HUES48 (cell line): Measurements from ENCODE around the gene IRAK3.

Experiments used
- H3K27ac ChIP-seq: one replicate; pipeline ENCODE4 v1.7.0; 2013; ENCODE audit warnings: low read depth, low read length, inconsistent platforms
- H3K27me3 ChIP-seq: 2 replicates; pipeline ENCODE4 v1.6.1; 2013; ENCODE audit warnings: mild to moderate bottlenecking, low read length; ENCODE audit not compliant: control insufficient read depth, insufficient read depth
- H3K36me3 ChIP-seq: 2 replicates; pipeline ENCODE4 v1.6.1; 2013; ENCODE audit warnings: low read length; ENCODE audit not compliant: control insufficient read depth, insufficient read depth
- H3K4me1 ChIP-seq: 2 replicates; pipeline ENCODE4 v1.6.1; 2013; ENCODE audit warnings: mild to moderate bottlenecking, low read length; ENCODE audit not compliant: control insufficient read depth, insufficient read depth
- H3K4me3 ChIP-seq: 2 replicates; pipeline ENCODE4 v1.5.1; 2013; ENCODE audit warnings: mild to moderate bottlenecking, low read depth, low read length
- H3K9ac ChIP-seq: 2 replicates; pipeline ENCODE4 v1.6.1; 2013; ENCODE audit warnings: mild to moderate bottlenecking, low read depth, low read length, moderate library complexity
- H3K9me3 ChIP-seq: 2 replicates; pipeline ENCODE4 v1.6.1; 2013; ENCODE audit warnings: low read length; ENCODE audit not compliant: control insufficient read depth, insufficient read depth

The IRAK3 gene

DNA sequence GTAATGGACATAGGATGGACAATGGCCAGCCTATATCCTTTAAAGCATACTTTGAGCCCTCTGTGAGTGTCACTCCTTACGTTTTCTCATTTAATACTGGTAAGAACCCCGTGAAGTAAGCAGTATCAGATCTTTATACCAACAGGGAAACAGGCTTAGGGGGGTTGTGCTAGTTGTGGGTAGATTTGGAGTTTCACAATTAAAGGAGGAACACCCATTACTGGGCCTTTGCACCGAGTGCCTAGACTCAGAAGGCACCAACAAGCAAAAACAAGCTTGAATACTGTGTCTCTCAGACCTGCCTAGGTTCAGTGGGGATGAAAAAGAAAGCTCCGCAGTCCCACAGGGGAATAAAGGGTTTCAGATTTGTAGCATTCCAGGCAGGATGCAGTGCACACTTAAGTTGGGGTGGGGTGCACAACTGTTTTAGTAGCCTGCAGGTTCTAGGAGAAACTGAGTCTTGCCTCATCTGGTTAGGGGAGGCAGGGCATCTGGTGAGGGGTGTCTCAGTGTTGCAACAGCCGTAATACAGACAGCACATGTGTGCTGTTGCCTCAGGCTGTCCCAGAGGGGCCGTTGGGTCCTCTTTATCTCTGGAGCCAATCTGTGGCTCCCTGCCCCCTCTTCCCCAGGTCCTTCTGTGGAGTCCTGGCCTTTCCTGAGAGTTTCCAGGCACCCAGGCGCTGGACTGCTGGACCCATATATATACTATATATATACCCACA is 51.2 kb downstream of the IRAK3 start:
- Histone ChIP-seq H3K36me3 (no peaks in the 10 kb centered on the region), H3K4me1 (peaks cover 23% of the 10 kb centered on the region), H3K27me3 (peaks cover 11% of the 10 kb centered on the region; the same call in 1 of the 2 replicates), H3K9ac (no peak overlapping the region), H3K9me3 (no peaks in the 10 kb centered on the region), H3K27ac (no peak overlapping the region), H3K4me3 (no peak overlapping the region)

DNA sequence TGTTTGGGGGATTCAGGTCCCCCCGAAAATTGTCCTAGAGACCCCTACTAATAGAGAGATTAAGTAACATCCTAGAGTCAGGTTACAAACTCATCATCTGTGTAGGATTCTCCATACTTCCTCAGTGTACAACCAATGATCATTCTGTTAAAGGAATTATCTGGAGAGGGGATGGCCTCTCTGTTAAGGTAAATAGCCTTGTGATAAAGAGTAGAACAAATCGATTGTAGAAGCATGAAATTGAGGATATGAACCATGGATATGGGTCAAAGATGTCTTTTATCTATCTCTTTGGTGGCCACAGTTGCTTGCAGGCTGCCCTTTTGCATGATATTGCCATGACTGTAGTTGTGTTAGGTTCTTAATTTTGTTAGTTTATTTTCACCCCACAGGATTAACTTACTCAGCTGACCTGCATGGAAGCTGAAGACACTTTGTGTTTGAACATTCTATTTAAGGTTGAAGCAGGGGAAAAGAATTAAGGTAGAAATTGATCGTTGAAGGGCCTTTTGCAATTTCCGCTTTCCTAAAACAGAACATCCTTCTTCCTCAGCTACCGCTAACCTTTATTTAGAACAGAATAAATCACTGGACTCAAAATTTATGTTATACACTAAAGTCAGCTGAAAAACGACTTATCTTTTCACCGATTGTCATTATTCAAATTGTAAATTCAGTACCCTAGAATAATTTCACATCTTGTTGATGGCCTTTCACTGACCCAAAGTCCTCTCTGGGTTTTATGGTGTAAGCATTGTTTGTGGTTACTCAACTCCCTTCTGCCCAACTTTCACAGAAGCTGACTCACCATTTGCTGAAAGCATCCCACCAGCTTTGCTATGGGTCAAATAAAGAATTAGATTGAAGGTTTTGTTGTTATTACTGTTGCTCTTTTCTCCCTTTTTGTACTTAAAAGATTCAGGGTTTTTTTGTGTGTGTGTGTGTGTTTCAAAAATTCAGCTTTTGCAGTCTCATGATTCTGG is 52.3 kb downstream of the IRAK3 start:
- no peak overlapping the region for H3K9ac ChIP-seq
- H3K27ac ChIP-seq = no peak overlapping the region
- H3K4me3 ChIP-seq = no peak overlapping the region
- peaks cover 19% of the 10 kb centered on the region for H3K4me1 ChIP-seq
- peaks cover 4% of the 10 kb centered on the region; the same call in 1 of the 2 replicates for H3K27me3 ChIP-seq
- H3K36me3 ChIP-seq = no peaks in the 10 kb centered on the region
- no peaks in the 10 kb centered on the region for H3K9me3 ChIP-seq

DNA sequence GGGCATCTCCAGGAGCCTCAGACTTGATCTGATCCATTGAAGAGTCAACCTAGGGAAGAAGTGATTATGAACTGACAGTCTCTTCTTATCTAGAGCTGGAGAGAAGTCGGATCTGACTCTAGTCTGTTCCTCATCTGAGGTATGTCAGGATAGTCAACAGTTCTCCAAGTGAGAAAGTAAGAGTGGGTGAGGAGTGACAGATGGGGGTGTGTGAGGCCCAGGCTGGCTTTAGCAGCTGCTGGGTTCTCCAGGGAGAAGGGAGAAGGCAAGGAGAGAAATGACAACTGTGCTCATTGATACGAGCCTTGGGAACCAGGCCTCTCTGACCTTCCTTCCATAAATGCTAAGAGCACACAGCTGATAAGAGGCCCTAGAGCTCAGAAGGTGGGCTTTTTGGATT is 53.3 kb downstream of the IRAK3 start:
- H3K36me3 ChIP-seq = no peaks in the 10 kb centered on the region
- no peak overlapping the region for H3K4me3 ChIP-seq
- H3K9me3 ChIP-seq = no peaks in the 10 kb centered on the region
- H3K27ac ChIP-seq = no peak overlapping the region
- no peaks in the 10 kb centered on the region for H3K27me3 ChIP-seq
- no peak overlapping the region for H3K9ac ChIP-seq
- H3K4me1 ChIP-seq = peaks cover 19% of the 10 kb centered on the region

DNA sequence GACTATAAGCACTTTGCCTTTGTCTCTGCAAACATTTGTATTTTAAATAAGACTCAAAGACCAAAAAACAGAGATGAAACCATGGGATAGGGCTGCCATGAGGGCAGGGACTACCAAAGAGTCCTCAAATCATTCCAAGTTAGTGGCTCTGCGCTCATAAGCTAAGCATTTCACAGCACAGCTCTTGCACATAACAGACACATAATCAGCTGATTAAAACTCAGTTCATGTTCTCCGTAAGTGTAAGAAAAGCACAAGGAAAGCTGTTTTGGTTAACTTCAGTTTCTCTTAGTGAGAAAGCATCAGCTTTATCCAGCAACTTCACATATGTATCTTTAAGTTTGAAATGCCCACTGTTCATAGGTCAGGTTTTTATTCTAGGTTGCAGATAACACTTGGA is 54.9 kb downstream of the IRAK3 start:
- H3K4me3 ChIP-seq = no peak overlapping the region
- H3K27ac ChIP-seq = no peak overlapping the region
- no peak overlapping the region for H3K9ac ChIP-seq
- H3K27me3 ChIP-seq = no peaks in the 10 kb centered on the region
- no peaks in the 10 kb centered on the region for H3K36me3 ChIP-seq
- H3K9me3 ChIP-seq = no peaks in the 10 kb centered on the region
- H3K4me1 ChIP-seq = peaks cover 14% of the 10 kb centered on the region

DNA sequence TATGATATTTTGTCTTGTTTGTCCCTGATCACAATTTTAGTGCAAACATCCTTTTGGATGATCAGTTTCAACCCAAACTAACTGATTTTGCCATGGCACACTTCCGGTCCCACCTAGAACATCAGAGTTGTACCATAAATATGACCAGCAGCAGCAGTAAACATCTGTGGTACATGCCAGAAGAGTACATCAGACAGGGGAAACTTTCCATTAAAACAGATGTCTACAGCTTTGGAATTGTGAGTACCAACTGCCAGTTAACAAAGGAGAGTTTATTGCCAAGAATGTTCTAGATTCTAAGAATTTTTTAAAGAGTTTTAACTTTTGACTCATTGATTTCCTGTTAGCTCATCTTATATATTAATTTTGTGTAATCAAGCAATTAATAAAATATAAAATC is 55.4 kb downstream of the IRAK3 start:
- no peaks in the 10 kb centered on the region for H3K36me3 ChIP-seq
- H3K27ac ChIP-seq = no peak overlapping the region
- no peaks in the 10 kb centered on the region for H3K9me3 ChIP-seq
- H3K4me3 ChIP-seq = no peak overlapping the region
- H3K9ac ChIP-seq = no peak overlapping the region
- no peaks in the 10 kb centered on the region for H3K27me3 ChIP-seq
- H3K4me1 ChIP-seq = peaks cover 8% of the 10 kb centered on the region

DNA sequence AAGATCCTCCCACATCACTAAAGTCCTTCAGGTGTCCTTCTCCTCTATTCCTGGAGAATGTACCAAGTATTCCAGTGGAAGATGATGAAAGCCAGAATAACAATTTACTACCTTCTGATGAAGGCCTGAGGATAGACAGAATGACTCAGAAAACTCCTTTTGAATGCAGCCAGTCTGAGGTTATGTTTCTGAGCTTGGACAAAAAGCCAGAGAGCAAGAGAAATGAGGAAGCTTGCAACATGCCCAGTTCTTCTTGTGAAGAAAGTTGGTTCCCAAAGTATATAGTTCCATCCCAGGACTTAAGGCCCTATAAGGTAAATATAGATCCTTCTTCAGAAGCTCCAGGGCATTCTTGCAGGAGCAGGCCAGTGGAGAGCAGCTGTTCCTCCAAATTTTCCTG is 58.7 kb downstream of the IRAK3 start:
- no peaks in the 10 kb centered on the region for H3K36me3 ChIP-seq
- H3K4me3 ChIP-seq = no peak overlapping the region
- H3K9ac ChIP-seq = no peak overlapping the region
- no peak overlapping the region for H3K27ac ChIP-seq
- H3K27me3 ChIP-seq = no peaks in the 10 kb centered on the region
- H3K4me1 ChIP-seq = no peaks in the 10 kb centered on the region
- H3K9me3 ChIP-seq = no peaks in the 10 kb centered on the region

DNA sequence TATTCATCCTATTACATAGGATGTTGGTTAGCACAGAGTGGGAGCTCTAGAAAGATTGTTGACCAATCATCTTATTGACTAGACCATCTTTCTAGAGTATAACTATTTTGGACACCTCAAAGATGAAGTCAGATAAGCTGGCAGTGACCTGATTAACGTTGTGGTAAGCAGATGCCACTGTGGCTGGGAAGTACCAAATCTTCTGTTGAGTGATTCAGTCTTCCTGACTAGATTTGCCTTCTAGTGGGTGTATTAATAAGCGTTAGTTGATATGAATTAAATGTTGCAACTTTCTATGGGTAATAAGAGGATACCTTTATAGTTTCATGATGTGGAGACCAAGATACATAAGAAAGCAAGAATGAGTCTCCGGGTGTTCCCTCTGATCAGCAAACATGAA is 62.0 kb downstream of the IRAK3 start:
- H3K9ac ChIP-seq = no peak overlapping the region
- no peaks in the 10 kb centered on the region for H3K4me1 ChIP-seq
- no peak overlapping the region for H3K4me3 ChIP-seq
- H3K9me3 ChIP-seq = no peaks in the 10 kb centered on the region
- H3K36me3 ChIP-seq = no peaks in the 10 kb centered on the region
- no peak overlapping the region for H3K27ac ChIP-seq
- H3K27me3 ChIP-seq = no peaks in the 10 kb centered on the region

DNA sequence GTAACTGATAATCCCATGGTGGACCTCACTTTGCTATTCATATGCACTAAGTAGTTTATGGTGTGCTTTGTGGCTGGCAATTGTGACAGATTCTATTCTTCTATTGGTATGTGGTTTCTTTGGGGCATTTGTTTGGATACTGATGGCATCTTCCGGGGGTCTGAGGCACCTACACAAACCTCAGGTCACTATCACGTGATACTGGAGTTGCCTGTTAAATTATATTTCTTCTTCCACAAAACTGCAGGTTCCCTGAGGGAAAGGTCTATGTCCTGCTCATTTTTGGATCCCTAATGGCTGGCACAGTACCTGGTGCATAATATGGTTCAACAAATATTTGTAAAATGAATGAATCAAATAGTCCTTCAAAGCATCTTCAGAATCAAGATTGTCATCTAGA is 63.8 kb downstream of the IRAK3 start:
- Histone ChIP-seq H3K36me3 (no peaks in the 10 kb centered on the region), H3K9ac (no peak overlapping the region), H3K9me3 (no peaks in the 10 kb centered on the region), H3K4me1 (0 out of 2 replicates have a peak, but pooled peaks cover 4% of the 10 kb centered on the region), H3K27me3 (no peaks in the 10 kb centered on the region), H3K27ac (no peak overlapping the region), H3K4me3 (no peak overlapping the region)

DNA sequence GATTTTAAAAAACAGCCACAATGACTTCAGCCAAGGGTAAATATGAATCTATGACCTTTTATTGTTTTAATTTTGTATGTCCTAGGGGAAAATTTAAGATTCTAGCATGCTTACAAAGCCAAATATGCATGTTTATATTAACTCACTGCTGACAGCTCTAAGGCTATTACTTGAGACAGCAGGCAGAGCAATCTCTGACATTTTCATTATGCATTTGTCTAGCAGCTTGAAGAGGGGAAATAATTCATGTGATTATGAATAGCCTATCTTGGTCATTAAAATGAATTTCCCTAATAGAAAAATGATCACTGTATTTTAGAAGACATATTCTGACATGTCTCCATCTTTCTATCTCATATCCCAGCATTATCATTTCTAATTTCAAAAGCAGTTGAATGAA is 66.7 kb downstream of the IRAK3 start:
- Histone ChIP-seq H3K4me3 (no peak overlapping the region), H3K27me3 (no peaks in the 10 kb centered on the region), H3K27ac (no peak overlapping the region), H3K36me3 (no peaks in the 10 kb centered on the region), H3K4me1 (0 out of 2 replicates have a peak, but pooled peaks cover 4% of the 10 kb centered on the region), H3K9me3 (no peaks in the 10 kb centered on the region), H3K9ac (no peak overlapping the region)

DNA sequence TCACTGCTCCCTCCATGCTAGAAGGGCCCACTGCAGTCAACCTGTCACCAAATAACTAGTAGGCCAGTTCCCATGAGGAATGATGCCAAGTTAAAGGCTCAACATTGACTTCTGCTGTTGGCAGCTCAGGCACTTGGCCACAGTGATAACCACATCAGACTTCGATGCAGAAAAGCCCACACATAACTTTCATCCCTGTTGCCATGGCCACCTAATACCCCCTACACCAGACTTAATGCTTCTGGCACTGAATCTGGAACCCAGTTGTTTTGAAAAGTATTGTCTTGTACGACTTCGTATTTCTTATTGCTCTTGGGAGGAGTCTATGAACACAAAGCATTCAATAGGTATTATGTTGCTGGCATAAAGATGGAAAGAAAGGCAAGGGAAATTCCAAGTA is 69.0 kb downstream of the IRAK3 start:
- no peak overlapping the region for H3K9ac ChIP-seq
- H3K4me1 ChIP-seq = 0 out of 2 replicates have a peak, but pooled peaks cover 4% of the 10 kb centered on the region
- no peak overlapping the region for H3K4me3 ChIP-seq
- H3K36me3 ChIP-seq = no peaks in the 10 kb centered on the region
- no peaks in the 10 kb centered on the region for H3K27me3 ChIP-seq
- H3K27ac ChIP-seq = no peak overlapping the region
- no peaks in the 10 kb centered on the region for H3K9me3 ChIP-seq

DNA sequence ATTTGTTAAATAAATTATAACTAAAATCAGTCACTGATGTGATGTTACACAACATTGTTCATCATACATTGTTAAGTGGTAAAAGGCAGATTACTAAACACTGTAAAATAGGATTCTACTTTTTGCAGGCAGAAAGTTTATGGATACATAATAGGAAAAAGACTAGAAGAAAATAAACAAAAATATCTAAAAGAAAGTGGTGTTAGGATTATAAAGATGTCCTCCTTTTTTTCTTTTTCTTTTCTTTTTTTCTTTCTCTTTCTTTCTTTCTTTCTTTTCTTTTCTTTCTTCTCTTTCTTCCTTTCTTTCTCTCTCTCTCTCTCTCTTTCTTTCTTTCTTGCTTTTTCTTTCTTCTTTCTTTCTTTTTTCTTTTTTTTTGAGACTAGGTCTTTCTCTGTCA is 73.7 kb downstream of the IRAK3 start:
- Histone ChIP-seq H3K36me3 (no peaks in the 10 kb centered on the region), H3K9ac (no peak overlapping the region), H3K4me1 (no peaks in the 10 kb centered on the region), H3K27me3 (no peaks in the 10 kb centered on the region), H3K27ac (no peak overlapping the region), H3K4me3 (no peak overlapping the region), H3K9me3 (no peaks in the 10 kb centered on the region)
